Common myeloid progenitor, CD34-positive (primary cell): ENCODE results near the gene SEMA6A.

Source experiments
- CTCF ChIA-PET: fragments of 350-600 bp; sonication (Branson Sonifier 250); formaldehyde crosslinking; loops from one replicate; lab custom pipeline; 2021; ENCODE audit warnings: antibody characterized with exemption; lab: Charles Lee
- POLR2A ChIA-PET: fragments of 350-600 bp; sonication (Branson Sonifier 250); formaldehyde crosslinking; loops from one replicate; lab custom pipeline; 2021; ENCODE audit warnings: antibody characterized with exemption; lab: Charles Lee
- DNase-seq, 3 donors: peaks; one replicate each; pipeline versions ENCODE4 v3.0.0 to v3.0.0-alpha.2; 2013
- H3K27ac ChIP-seq, 2 experiments: 1 replicate in 1 of 2; 2 replicates in 1 of 2; pipeline ENCODE4 v1.7.0; 2013; ENCODE audit warnings: inconsistent platforms in 2 of 2, low read length in 2 of 2, mild to moderate bottlenecking in 2 of 2, low read depth in 1 of 2, moderate library complexity in 1 of 2; ENCODE audit not compliant: severe bottlenecking in 2 of 2, insufficient read depth in 1 of 2, poor library complexity in 1 of 2
- H3K27me3 ChIP-seq, 5 experiments: replicated peaks in 2 of 5; 1 replicate in 3 of 5; 2 replicates in 2 of 5; pipeline versions ENCODE4 v1.6.1 to v1.7.0; 2013; ENCODE audit warnings: low read length in 4 of 5, mild to moderate bottlenecking in 2 of 5, moderate library complexity in 2 of 5, inconsistent platforms in 1 of 5; ENCODE audit not compliant: insufficient read depth in 5 of 5, control insufficient read depth in 4 of 5
- H3K36me3 ChIP-seq, 4 experiments: 1 replicate in 2 of 4; 2 replicates in 2 of 4; pipeline versions ENCODE4 v1.6.1 to v1.7.0; 2013; ENCODE audit warnings: low read length in 3 of 4, control low read depth in 1 of 4, mild to moderate bottlenecking in 1 of 4; ENCODE audit not compliant: control insufficient read depth in 4 of 4, insufficient read depth in 4 of 4
- H3K4me1 ChIP-seq, 4 experiments: 1 replicate in 3 of 4; 2 replicates in 1 of 4; pipeline versions ENCODE4 v1.6.1 to v1.7.1; 2013; ENCODE audit warnings: low read length in 3 of 4, mild to moderate bottlenecking in 3 of 4, control low read depth in 1 of 4, inconsistent platforms in 1 of 4, moderate library complexity in 1 of 4; ENCODE audit not compliant: control insufficient read depth in 4 of 4, insufficient read depth in 4 of 4; ENCODE audit errors: control extremely low read depth in 1 of 4
- H3K4me3 ChIP-seq, 7 experiments: 1 replicate in 4 of 7; 2 replicates in 3 of 7; pipeline versions ENCODE4 v1.5.1 to v1.7.0; 2013; ENCODE audit warnings: mild to moderate bottlenecking in 7 of 7, low read length in 6 of 7, moderate library complexity in 6 of 7, inconsistent platforms in 2 of 7, low read depth in 2 of 7, control low read depth in 1 of 7; ENCODE audit not compliant: insufficient read depth in 4 of 7, control insufficient read depth in 1 of 7; ENCODE audit errors: extremely low read depth in 1 of 7
- H3K9me3 ChIP-seq, 5 experiments: 1 replicate in 4 of 5; 2 replicates in 1 of 5; pipeline versions ENCODE4 v1.6.1 to v1.7.1; 2013; ENCODE audit warnings: low read length in 4 of 5, mild to moderate bottlenecking in 2 of 5, inconsistent platforms in 1 of 5, low read depth in 1 of 5, moderate library complexity in 1 of 5; ENCODE audit not compliant: control insufficient read depth in 4 of 5, insufficient read depth in 2 of 5; ENCODE audit errors: control extremely low read depth in 1 of 5
- WGBS: methylation state at CpG from one replicate; pipeline ENCODE4 v1.1.5; 2013; ENCODE audit not compliant: insufficient coverage; 5-methylcytosine and 5-hydroxymethylcytosine counted together

SEMA6A gene

GRCh38 chr5:116457062-116457461, 117.6 kb downstream of the SEMA6A start:
- WGBS = no CpG with 5 or more reads among the region's 4 CpGs
- CTCF ChIA-PET = no interaction called here
- H3K36me3 ChIP-seq = peaks cover 0 to 2% (median 0%) of the 10 kb centered on the region in 4 experiments
- no peaks in the 10 kb centered on the region for H3K27me3 ChIP-seq
- H3K9me3 ChIP-seq = no peaks in the 10 kb centered on the region
- no peak for DNase-seq
- no peak overlapping the region for H3K4me3 ChIP-seq
- H3K4me1 ChIP-seq = peaks cover 15 to 21% (median 18%) of the 10 kb centered on the region in 4 experiments
- H3K27ac ChIP-seq = no peak overlapping the region
- POLR2A ChIA-PET = no interaction called here

- ChIA-PET CTCF (no interaction called here), POLR2A (no interaction called here)
- H3K27ac ChIP-seq = no peak overlapping the region
- no peaks in the 10 kb centered on the region for H3K9me3 ChIP-seq
- H3K4me1 ChIP-seq = peaks cover 15 to 21% (median 19%) of the 10 kb centered on the region in 4 experiments
- H3K27me3 ChIP-seq = no peaks in the 10 kb centered on the region
- no CpG with 5 or more reads among the region's 1 CpG for WGBS
- no peak for DNase-seq
- no peak overlapping the region for H3K4me3 ChIP-seq
- peaks cover 0 to 2% (median 0%) of the 10 kb centered on the region in 4 experiments for H3K36me3 ChIP-seq
Measured at GRCh38 chr5:116456036-116456435, 118.6 kb downstream of the SEMA6A start.

- no peak overlapping the region for H3K27ac ChIP-seq
- peak overlapping the region in 2 of 7 experiments; percentile 43 to 52 for H3K4me3 ChIP-seq
- DNase-seq = peak in 2 of 3 donors; percentile 15 to 48
- peaks cover 0 to 2% (median 0%) of the 10 kb centered on the region in 4 experiments for H3K36me3 ChIP-seq
- 74% methylated on average over 5 of the region's 5 CpGs for WGBS
- H3K27me3 ChIP-seq = no peaks in the 10 kb centered on the region
- H3K9me3 ChIP-seq = no peaks in the 10 kb centered on the region
- ChIA-PET CTCF (interaction anchor here (1.2 kb wide), 1 partner anchor 20 kb away, joined by 3 read pairs; no protein-coding TSS in a partner anchor), POLR2A (no interaction called here)
- peaks cover 15 to 23% (median 20%) of the 10 kb centered on the region in 4 experiments for H3K4me1 ChIP-seq
Measured at GRCh38 chr5:116455061-116455460, 119.6 kb downstream of the SEMA6A start.

GRCh38 chr5:116454417-116454927, 120.2 kb downstream of the SEMA6A start:
- ChIA-PET CTCF (interaction anchor here (1.2 to 1.3 kb wide), 2 partner anchors 21 to 38 kb away, joined by 3 to 4 read pairs; no protein-coding TSS in a partner anchor), POLR2A (interaction anchor here (1.5 kb wide), 1 partner anchor 38 kb away, joined by 4 read pairs; no protein-coding TSS in a partner anchor)
- Histone ChIP-seq H3K4me3 (peak overlapping the region in 3 of 7 experiments; percentile 38 to 52 (median 43)), H3K4me1 (peaks cover 15 to 23% (median 20%) of the 10 kb centered on the region in 4 experiments), H3K27me3 (no peaks in the 10 kb centered on the region), H3K27ac (no peak overlapping the region), H3K9me3 (no peaks in the 10 kb centered on the region), H3K36me3 (peaks cover 0 to 2% (median 0%) of the 10 kb centered on the region in 4 experiments)
- WGBS = 0% methylated on average over 5 of the region's 9 CpGs
- DNase-seq = peak; percentile 62 to 98 (median 94)

GRCh38 chr5:116453988-116454411, 120.6 kb downstream of the SEMA6A start:
- Histone ChIP-seq H3K36me3 (peaks cover 0 to 2% (median 0%) of the 10 kb centered on the region in 4 experiments), H3K27me3 (no peaks in the 10 kb centered on the region), H3K4me3 (peak overlapping the region in 2 of 7 experiments; percentile 38), H3K9me3 (no peaks in the 10 kb centered on the region), H3K27ac (no peak overlapping the region), H3K4me1 (peaks cover 15 to 23% (median 20%) of the 10 kb centered on the region in 4 experiments)
- no peak for DNase-seq
- WGBS = 0% methylated on average over 1 of the region's 5 CpGs
- POLR2A ChIA-PET = interaction anchor here (1.5 kb wide), 1 partner anchor 38 kb away, joined by 4 read pairs; no protein-coding TSS in a partner anchor
- CTCF ChIA-PET = interaction anchor here (1.3 kb wide), 1 partner anchor 38 kb away, joined by 4 read pairs; no protein-coding TSS in a partner anchor

GRCh38 chr5:116452774-116453368, 121.8 kb downstream of the SEMA6A start:
- CTCF ChIA-PET = interaction anchor here (1.3 to 2.6 kb wide), 2 partner anchors 17 to 39 kb away, joined by 4 to 7 read pairs; no protein-coding TSS in a partner anchor
- Histone ChIP-seq H3K4me1 (peaks cover 15 to 23% (median 20%) of the 10 kb centered on the region in 4 experiments), H3K9me3 (no peaks in the 10 kb centered on the region), H3K4me3 (no peak overlapping the region), H3K27me3 (no peaks in the 10 kb centered on the region), H3K27ac (no peak overlapping the region), H3K36me3 (peaks cover 0 to 2% (median 0%) of the 10 kb centered on the region in 4 experiments)
- peak in 1 of 3 donors; percentile 5 for DNase-seq
- no CpG with 5 or more reads among the region's 2 CpGs for WGBS
- POLR2A ChIA-PET = interaction anchor here (1.5 kb wide), 1 partner anchor 39 kb away, joined by 4 read pairs; no protein-coding TSS in a partner anchor
